EH (cell line): Measurements from ENCODE around the gene MSLN.

Experiments used
- DNase-seq: peaks from one replicate; pipeline ENCODE4 v3.0.0-alpha.2; 2015; ENCODE audit warnings: low read depth

MSLN gene

GRCh38 chr16:807347-808084 is 47.0 kb downstream of the MSLN start:
- peak; percentile 94 for DNase-seq

- DNase-seq: no peak
These were observed 47.5 kb downstream of the MSLN start for GRCh38 chr16:808085-808386.

GRCh38 chr16:813204-813915 is 52.8 kb downstream of the MSLN start:
- peak; percentile 55 for DNase-seq

DNA sequence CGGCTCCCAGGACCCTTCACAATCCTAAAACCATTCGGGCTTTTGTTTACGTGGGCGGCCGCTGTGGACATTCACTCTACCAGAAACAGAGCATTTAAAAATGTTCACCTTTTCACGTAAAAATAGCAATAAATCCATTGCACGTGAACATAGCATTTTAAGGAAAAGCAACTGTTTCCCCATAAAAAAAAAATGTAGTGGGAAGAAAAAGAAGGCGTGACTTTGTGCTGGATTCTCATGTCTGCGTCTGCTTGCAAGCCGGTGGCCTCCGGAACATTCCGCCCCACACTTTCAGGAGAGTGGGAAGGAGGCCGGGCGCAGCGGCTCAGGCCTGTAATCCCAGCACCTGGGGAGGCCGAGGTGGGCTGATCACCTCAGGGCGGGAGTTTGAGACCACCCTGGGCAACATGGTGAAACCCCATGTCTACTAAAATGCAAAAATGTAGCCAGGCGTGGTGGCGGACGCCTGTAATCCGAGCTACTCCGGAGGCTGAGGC is 53.4 kb downstream of the MSLN start:
- DNase-seq: no peak

DNA sequence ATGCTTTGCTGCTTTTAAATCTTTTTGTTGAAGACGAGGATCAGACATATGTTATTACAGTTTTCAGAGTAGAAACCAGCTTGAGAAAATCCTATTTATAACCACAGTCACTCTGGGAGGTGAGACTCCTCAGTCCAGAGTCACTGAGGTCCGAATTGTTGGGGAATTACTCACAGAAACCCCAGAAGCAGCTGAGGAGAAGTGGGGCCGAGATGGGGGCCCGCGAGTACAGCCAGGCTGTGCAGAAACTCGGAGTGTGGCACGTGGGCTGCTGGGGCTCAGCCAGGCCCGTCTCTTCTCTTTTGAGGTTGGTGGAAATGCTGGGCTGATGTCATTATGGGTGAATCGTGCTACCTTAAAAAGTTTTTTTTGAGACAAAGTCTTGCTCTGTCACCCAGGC is 54.4 kb downstream of the MSLN start:
- peak; percentile 78 for DNase-seq

DNA sequence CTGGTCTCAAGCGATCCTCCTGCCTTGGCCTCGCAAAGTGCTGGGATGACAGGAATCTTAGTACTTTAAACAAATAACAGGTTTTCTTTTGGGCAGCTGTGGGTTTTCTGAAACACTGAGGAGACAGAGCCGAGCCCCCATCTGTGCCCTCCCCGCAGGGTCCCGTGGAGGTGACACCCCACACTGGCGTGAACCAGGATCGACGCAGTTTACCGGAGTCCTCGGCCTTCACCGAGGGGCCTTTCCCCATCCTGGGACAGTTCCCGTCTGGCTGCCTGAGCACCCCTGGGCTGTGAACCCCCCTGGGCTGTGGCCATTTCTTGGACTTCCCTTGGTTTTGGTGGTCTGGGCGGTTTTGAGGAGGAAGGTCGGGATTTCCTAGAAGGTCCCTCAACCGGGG is 55.3 kb downstream of the MSLN start:
- DNase-seq: no peak

DNA sequence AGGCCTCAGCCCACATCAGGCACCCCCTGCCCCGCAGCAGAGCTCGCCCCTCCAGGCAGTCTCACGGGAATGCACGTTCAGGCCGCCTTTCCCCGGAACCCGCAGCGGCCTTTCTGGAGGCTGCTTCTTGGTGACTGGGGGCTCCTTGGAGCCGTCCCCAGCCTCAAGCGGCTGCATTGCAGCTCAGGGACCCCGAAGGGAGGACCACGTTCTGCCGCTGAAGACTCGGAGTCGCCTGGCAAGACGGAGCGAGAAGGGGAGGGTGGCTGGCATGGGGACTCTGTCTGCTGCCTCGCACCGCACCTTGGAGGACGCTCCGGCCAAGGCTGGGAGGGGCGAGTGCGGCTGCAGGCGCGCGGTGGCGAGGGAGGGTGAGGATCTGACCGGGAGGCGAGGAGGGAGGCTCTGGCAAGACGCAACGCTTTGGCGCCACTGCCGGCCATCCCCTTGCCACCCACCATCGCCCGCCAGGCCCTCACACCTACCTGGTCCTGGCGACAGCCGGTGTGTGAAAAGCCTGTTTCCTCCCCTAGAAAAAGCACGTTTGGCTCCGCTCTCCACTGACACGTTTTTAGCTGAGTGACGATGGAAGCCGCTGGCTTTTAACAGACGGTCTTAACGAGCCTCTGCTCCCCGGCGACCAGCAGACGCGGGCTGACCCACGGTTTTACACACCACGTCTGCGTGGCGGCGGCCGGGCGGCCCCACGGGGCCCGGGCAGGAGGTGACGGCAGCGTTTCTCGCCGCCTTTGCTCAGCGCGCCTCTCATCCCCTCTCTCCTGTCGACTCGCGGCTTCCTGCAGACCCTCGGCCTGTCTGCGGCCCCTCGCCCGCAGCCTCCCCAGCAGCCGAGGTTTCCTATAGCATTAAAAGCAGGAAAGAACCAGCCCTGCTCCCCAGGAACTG is 56.7 kb downstream of the MSLN start:
- DNase-seq: no peak

DNA sequence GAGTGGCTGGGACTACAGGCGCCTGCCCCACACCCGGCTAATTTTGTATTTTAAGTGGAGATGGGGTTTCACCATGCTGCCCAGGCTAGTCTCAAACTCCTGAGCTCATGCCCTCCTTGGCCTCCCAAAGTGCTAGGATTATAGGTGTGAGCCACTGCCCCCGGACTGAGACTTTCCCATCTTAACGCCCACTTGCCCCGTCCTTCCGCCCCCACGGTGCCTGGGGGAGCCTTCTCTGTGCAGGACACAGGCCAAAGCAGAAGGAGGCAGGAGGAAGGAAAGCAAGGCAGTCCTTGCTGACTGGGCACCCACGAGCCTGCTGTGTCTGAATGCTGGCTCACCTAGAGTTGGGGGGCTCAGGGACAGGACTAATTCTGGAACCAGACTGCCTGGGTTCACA is 57.6 kb downstream of the MSLN start:
- no peak for DNase-seq
